HEK293 (cell line): ENCODE data around the gene HHAT.
A peak's percentile ranks its signal among the peaks of the same experiment; 100 is the strongest.

ENCODE experiments used
- CTCF ChIA-PET: fragments of 350-600 bp; formaldehyde crosslinking; extraction: SDS; loops from one replicate; lab custom pipeline; 2021; ENCODE audit warnings: antibody characterized with exemption; lab: Yijun Ruan, JAX
- POLR2A ChIA-PET: fragments of 300-600 bp; formaldehyde crosslinking; extraction: SDS; loops from one replicate; lab custom pipeline; 2020; ENCODE audit warnings: antibody characterized with exemption, inconsistent platforms; lab: Yijun Ruan, JAX
- H3K27ac ChIP-seq: fragments of 200-500 bp; sonication (Bioruptor generic); 2 replicates; pipeline ENCODE4 v1.5.1; 2014; ENCODE audit warnings: low read depth, low read length, control low read depth, inconsistent platforms; ENCODE audit errors: extremely low read depth
- H3K36me3 ChIP-seq, 2 experiments: fragments of 200-500 bp in 1 of 2; sonication (Bioruptor generic) in 1 of 2; 1 replicate in 1 of 2; 2 replicates in 1 of 2; pipeline ENCODE4 v1.5.1; 2014 to 2017; ENCODE audit warnings: inconsistent platforms in 2 of 2, low read length in 2 of 2; ENCODE audit not compliant: control insufficient read depth in 2 of 2, insufficient read depth in 1 of 2
- H3K4me1 ChIP-seq: fragments of 200-500 bp; sonication (Bioruptor generic); 2 replicates; pipeline ENCODE4 v1.5.1; 2014; ENCODE audit warnings: mild to moderate bottlenecking, low read length, inconsistent platforms; ENCODE audit not compliant: control insufficient read depth, insufficient read depth
- H3K4me3 ChIP-seq: 2 replicates; pipeline ENCODE4 v1.5.1; 2011; ENCODE audit warnings: low read depth, mild to moderate bottlenecking, control low read depth, low read length, moderate library complexity
- H3K9me3 ChIP-seq: fragments of 200-500 bp; sonication (Bioruptor generic); 2 replicates; pipeline ENCODE4 v1.5.1; 2014; ENCODE audit warnings: low read depth, low read length, inconsistent platforms; ENCODE audit not compliant: control insufficient read depth, insufficient read depth
- GFI1B ChIP-seq: fragments of 450-650 bp; formaldehyde crosslinking; IDR thresholded peaks from 2 replicates; pipeline ENCODE4 v1.5.1; 2016; ENCODE audit warnings: missing biosample characterization, missing genetic modification characterization
- GLIS1 ChIP-seq: fragments of 450-650 bp; formaldehyde crosslinking; IDR thresholded peaks from 2 replicates; pipeline ENCODE4 v1.5.1; 2016; ENCODE audit warnings: missing biosample characterization, missing genetic modification characterization
- MYNN ChIP-seq: fragments of 450-650 bp; formaldehyde crosslinking; IDR thresholded peaks from 2 replicates; pipeline ENCODE4 v1.5.1; 2016; ENCODE audit warnings: missing biosample characterization, missing genetic modification characterization, borderline replicate concordance
- PRDM4 ChIP-seq: fragments of 450-650 bp; formaldehyde crosslinking; IDR thresholded peaks from 2 replicates; pipeline ENCODE4 v1.5.1; 2017; ENCODE audit warnings: missing biosample characterization, missing genetic modification characterization
- SP2 ChIP-seq: fragments of 450-650 bp; formaldehyde crosslinking; IDR thresholded peaks from 2 replicates; pipeline ENCODE4 v1.5.1; 2016; ENCODE audit warnings: missing biosample characterization, missing genetic modification characterization
- ZBTB10 ChIP-seq: fragments of 450-650 bp; formaldehyde crosslinking; IDR thresholded peaks from 2 replicates; pipeline ENCODE4 v1.5.1; 2016; ENCODE audit warnings: missing biosample characterization, missing genetic modification characterization
- ZBTB20 ChIP-seq: fragments of 450-650 bp; formaldehyde crosslinking; IDR thresholded peaks from 2 replicates; pipeline ENCODE4 v1.5.1; 2016; ENCODE audit warnings: missing biosample characterization, missing genetic modification characterization
- ZNF221 ChIP-seq: fragments of 450-650 bp; formaldehyde crosslinking; IDR thresholded peaks from 2 replicates; pipeline ENCODE4 v1.5.1; 2017; ENCODE audit warnings: missing biosample characterization, missing genetic modification characterization, borderline replicate concordance
- ZNF223 ChIP-seq: fragments of 450-650 bp; formaldehyde crosslinking; IDR thresholded peaks from 2 replicates; pipeline ENCODE4 v1.5.1; 2016; ENCODE audit warnings: missing biosample characterization, missing genetic modification characterization
- ZNF280D ChIP-seq: fragments of 450-650 bp; formaldehyde crosslinking; IDR thresholded peaks from 2 replicates; pipeline ENCODE4 v1.5.1; 2016; ENCODE audit warnings: missing biosample characterization, missing genetic modification characterization
- ZNF48 ChIP-seq: fragments of 450-650 bp; formaldehyde crosslinking; IDR thresholded peaks from 2 replicates; pipeline ENCODE4 v1.5.1; 2016; ENCODE audit warnings: missing biosample characterization, missing genetic modification characterization
- ZNF555 ChIP-seq: fragments of 450-650 bp; formaldehyde crosslinking; conservative IDR thresholded peaks from 2 replicates; pipeline ENCODE4 v1.5.1; 2017; ENCODE audit warnings: missing biosample characterization, mild to moderate bottlenecking, missing genetic modification characterization, inconsistent platforms
- ZNF558 ChIP-seq: fragments of 450-650 bp; formaldehyde crosslinking; IDR thresholded peaks from 2 replicates; pipeline ENCODE4 v1.5.1; 2016; ENCODE audit warnings: missing biosample characterization, missing genetic modification characterization
- ZNF560 ChIP-seq: fragments of 450-650 bp; formaldehyde crosslinking; IDR thresholded peaks from 2 replicates; pipeline ENCODE4 v1.5.1; 2017; ENCODE audit warnings: missing biosample characterization, missing genetic modification characterization, borderline replicate concordance
- ZNF626 ChIP-seq: fragments of 450-650 bp; sonication (Bioruptor Pico); formaldehyde crosslinking; IDR thresholded peaks from 2 replicates; pipeline ENCODE4 v1.5.1; 2018; ENCODE audit warnings: missing biosample characterization, missing genetic modification characterization, inconsistent platforms
- ZNF692 ChIP-seq: fragments of 450-650 bp; formaldehyde crosslinking; IDR thresholded peaks from 2 replicates; pipeline ENCODE4 v1.5.1; 2016; ENCODE audit warnings: missing biosample characterization, missing genetic modification characterization
- ZSCAN18 ChIP-seq: fragments of 450-650 bp; formaldehyde crosslinking; IDR thresholded peaks from 2 replicates; pipeline ENCODE4 v1.5.1; 2016; ENCODE audit warnings: missing biosample characterization, missing genetic modification characterization

Gene HHAT

GRCh38 chr1:210291786-210292230 lies 36.9 kb upstream of the HHAT start:
- TF ChIP-seq ZNF626 (no peak), MYNN (tag by site-specific recombination) (no peak), ZNF555 (tag by site-specific recombination) (no peak), GFI1B (no peak), ZNF223 (no peak), PRDM4 (tag by site-specific recombination) (no peak), ZBTB10 (tag by site-specific recombination) (no peak), ZBTB20 (no peak), ZNF692 (tag by site-specific recombination) (no peak), ZNF560 (tag by site-specific recombination) (no peak), SP2 (tag by site-specific recombination) (no peak), ZNF280D (no peak), ZNF221 (tag by site-specific recombination) (no peak), ZNF48 (tag by site-specific recombination) (no peak), ZSCAN18 (tag by site-specific recombination) (no peak), ZNF558 (no peak), GLIS1 (no peak)
- Histone ChIP-seq H3K36me3 (no peaks in the 10 kb centered on the region), H3K4me1 (peaks cover 20% of the 10 kb centered on the region), H3K27ac (peak overlapping the region; percentile 78), H3K4me3 (no peak overlapping the region), H3K9me3 (no peaks in the 10 kb centered on the region)
- POLR2A ChIA-PET = interaction anchor here (0.6 to 2.0 kb wide), 11 partner anchors 9 to 141 kb away, joined by 3 to 12 read pairs (median 5); partner anchors contain the start of gene SERTAD4
- CTCF ChIA-PET = interaction anchor here (0.5 to 4.2 kb wide), 17 partner anchors 18 to 469 kb away, joined by 3 to 19 read pairs (median 5); no protein-coding TSS in a partner anchor
